B cell (primary cell): ENCODE data around the gene EML6. TPM values are rescaled to one million over a fixed set of nuclear protein-coding genes. Genes with fewer than 3 reads are reported as not detected.

Experiments used
- ATAC-seq: fragments of 200-7000 bp; cut with Tn5 transposase; one replicate; pipeline ENCODE4 v1.10.0; 2021; ENCODE audit warnings: low read depth, mild to moderate bottlenecking, moderate number of reproducible peaks, moderate library complexity
- CTCF ChIA-PET: fragments of 350-600 bp; sonication (Branson Sonifier 250); formaldehyde crosslinking; loops from one replicate; lab custom pipeline; 2021; ENCODE audit warnings: antibody characterized with exemption, inconsistent platforms; lab: Charles Lee
- POLR2A ChIA-PET: fragments of 350-600 bp; sonication (Branson Sonifier 250); formaldehyde crosslinking; loops from one replicate; lab custom pipeline; 2021; ENCODE audit warnings: antibody characterized with exemption; lab: Charles Lee
- DNase-seq: peaks from one replicate; pipeline ENCODE4 v3.0.0; 2013
- H2AFZ ChIP-seq: 2 replicates; pipeline ENCODE4 v1.6.1; 2012; ENCODE audit warnings: mild to moderate bottlenecking, low read depth, low read length; ENCODE audit not compliant: insufficient read depth, poor library complexity, severe bottlenecking
- H3K27ac ChIP-seq, 2 donors: 1 replicate in 1 of 2; 2 replicates in 1 of 2; pipeline ENCODE4 v1.5.1; 2012 to 2013; ENCODE audit warnings: low read length in 2 of 2, mild to moderate bottlenecking in 2 of 2, moderate library complexity in 1 of 2
- H3K27me3 ChIP-seq, 4 experiments: fragments of 200-600 bp in 1 of 4; sonication (generic) in 1 of 4; replicated peaks in 1 of 4; 1 replicate in 2 of 4; 2 replicates in 2 of 4; pipeline versions ENCODE4 v1.6.1 to v1.7.0; 2013 to 2016; ENCODE audit warnings: low read length in 3 of 4, mild to moderate bottlenecking in 2 of 4, mixed read lengths in 1 of 4, moderate library complexity in 1 of 4; ENCODE audit not compliant: insufficient read depth in 4 of 4, control insufficient read depth in 3 of 4; ENCODE audit errors: control extremely low read depth in 1 of 4
- H3K36me3 ChIP-seq, 2 experiments: replicated peaks in 1 of 2; 1 replicate in 1 of 2; 2 replicates in 1 of 2; pipeline versions ENCODE4 v1.6.1 to v1.7.1; 2013; ENCODE audit warnings: low read length in 1 of 2; ENCODE audit not compliant: insufficient read depth in 2 of 2, control insufficient read depth in 1 of 2; ENCODE audit errors: control extremely low read depth in 1 of 2, extremely low read depth in 1 of 2
- H3K4me1 ChIP-seq, 2 donors: fragments of 200-600 bp in 1 of 2; sonication (generic) in 1 of 2; 1 replicate in 1 of 2; 2 replicates in 1 of 2; pipeline versions ENCODE4 v1.5.1 to v1.6.1; 2013 to 2017; ENCODE audit warnings: low read length in 2 of 2; ENCODE audit not compliant: control insufficient read depth in 2 of 2, insufficient read depth in 2 of 2
- H3K4me2 ChIP-seq: replicated peaks from 2 replicates; pipeline ENCODE3; 2012; ENCODE audit warnings: mild to moderate bottlenecking, low read depth, low read length; ENCODE audit not compliant: poor library complexity, severe bottlenecking
- H3K4me3 ChIP-seq, 5 experiments: fragments of 200-600 bp in 1 of 5; sonication (generic) in 1 of 5; 1 replicate in 3 of 5; 2 replicates in 2 of 5; pipeline versions ENCODE4 v1.5.1 to v1.7.0; 2011 to 2016; ENCODE audit warnings: low read length in 4 of 5, mild to moderate bottlenecking in 4 of 5, low read depth in 2 of 5, control low read depth in 1 of 5, moderate library complexity in 1 of 5; ENCODE audit not compliant: insufficient read depth in 1 of 5; ENCODE audit errors: control extremely low read depth in 1 of 5, extremely low read depth in 1 of 5
- H3K79me2 ChIP-seq: fragments of 200-600 bp; sonication (generic); one replicate; pipeline ENCODE4 v1.6.0; 2016; ENCODE audit warnings: low read length; ENCODE audit not compliant: control insufficient read depth, insufficient read depth
- H3K9ac ChIP-seq: fragments of 200-600 bp; sonication (generic); 2 replicates; pipeline ENCODE4 v1.6.1; 2017; ENCODE audit warnings: mild to moderate bottlenecking, low read length, moderate library complexity
- H3K9me3 ChIP-seq, 3 donors: one replicate each; pipeline versions ENCODE4 v1.6.1 to v1.7.1; 2013; ENCODE audit warnings: low read length in 2 of 3; ENCODE audit not compliant: control insufficient read depth in 2 of 3, insufficient read depth in 1 of 3; ENCODE audit errors: control extremely low read depth in 1 of 3
- H4K20me1 ChIP-seq: 2 replicates; pipeline ENCODE4 v1.6.0; 2012; ENCODE audit warnings: mild to moderate bottlenecking, low read length; ENCODE audit not compliant: insufficient read depth, control insufficient read depth, poor library complexity, severe bottlenecking
- H3K27ac Mint-ChIP-seq: one replicate; pipeline ENCODE4 v1.8.0; 2021; ENCODE audit warnings: mixed read lengths
- H3K27me3 Mint-ChIP-seq: one replicate; pipeline ENCODE4 v1.8.0; 2021; ENCODE audit warnings: mixed read lengths
- H3K4me1 Mint-ChIP-seq: one replicate; pipeline ENCODE4 v1.8.0; 2021; ENCODE audit warnings: mixed read lengths
- H3K4me3 Mint-ChIP-seq: one replicate; pipeline ENCODE4 v1.8.0; 2021; ENCODE audit warnings: mixed read lengths
- H3K9me3 Mint-ChIP-seq: one replicate; pipeline ENCODE4 v1.8.0; 2022; ENCODE audit warnings: mixed read lengths; ENCODE audit not compliant: insufficient read depth
- EZH2 ChIP-seq: IDR thresholded peaks from 2 replicates; pipeline ENCODE4 v1.6.1; 2012; ENCODE audit warnings: borderline replicate concordance, low read depth, mild to moderate bottlenecking, moderate library complexity, low read length; ENCODE audit not compliant: insufficient read depth, poor library complexity, severe bottlenecking
- WGBS: methylation state at CpG from one replicate; pipeline ENCODE4 v1.1.5; 2013; ENCODE audit warnings: missing lambda C conversion rate; ENCODE audit not compliant: insufficient coverage; 5-methylcytosine and 5-hydroxymethylcytosine counted together
- intact Hi-C: fragments of 100-400 bp; cut with micrococcal nuclease; formaldehyde crosslinking; loops from one replicate; pipeline ENCODE4 v1.10.0; 2022
- polyA plus RNA-seq: library from polyadenylated mRNA; depleted of rRNA; stranded (reverse); fragments of >200 nt; gene quantifications from 2 replicates; pipeline ENCODE4 v1.2.3, GENCODE V29; 2012
- total RNA-seq, 2 donors: library from RNA; stranded (reverse); fragments of 120-200 nt in 1 of 2; gene quantifications; 1 replicate in 1 of 2; 2 replicates in 1 of 2; pipeline versions ENCODE4 v1.2.3 to v1.2.4, GENCODE V29; 2013 to 2022
- TF ChIP-seq, protein P1 (sequence below): fragments of 200-600 bp; IDR thresholded peaks from one replicate; pipeline ENCODE4 v1.8.0; 2022; ENCODE audit warnings: antibody characterized with exemption, mild to moderate bottlenecking

Gene EML6
- total and polyA plus RNA-seq, 2 donors (not counting 1 experiment from before 2014, with no cell fraction given), result 42.5 to 53.7 TPM

DNA sequence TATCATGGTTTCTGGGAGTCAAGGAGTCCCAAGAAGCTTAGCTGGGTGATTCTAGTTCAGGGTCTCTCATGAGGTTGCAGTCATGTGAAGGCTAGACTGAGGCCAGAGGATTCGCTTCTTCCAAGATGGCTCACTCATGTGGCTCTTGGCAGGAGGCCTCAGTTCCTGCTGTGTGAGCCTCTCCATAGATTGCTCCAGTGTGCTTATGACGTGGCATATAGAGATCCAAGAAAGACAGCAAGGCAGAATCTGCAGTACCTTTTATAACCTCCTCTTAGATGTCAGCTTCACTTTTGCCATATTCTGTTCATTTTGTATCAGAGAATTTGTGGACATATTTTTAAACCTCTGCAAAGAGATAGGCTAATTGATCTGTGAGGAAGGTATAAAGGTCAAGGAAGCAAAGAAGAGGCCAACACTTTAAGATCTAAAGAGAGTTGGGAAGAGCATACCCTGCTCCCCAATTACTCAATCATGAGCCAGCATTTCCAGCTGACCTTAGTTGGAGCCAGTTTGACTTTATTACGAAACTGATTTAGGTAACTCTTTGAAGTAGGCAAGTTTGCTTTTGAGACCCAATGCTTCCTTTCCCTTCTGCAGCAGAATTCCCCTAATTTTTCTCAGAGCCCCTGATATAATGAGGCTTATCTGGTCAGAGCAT, 134.7 kb downstream of the EML6 start:
- Histone ChIP-seq H3K4me2 (no peak overlapping the region), H3K36me3 (peaks cover 0 to 4% of the 10 kb centered on the region in 2 experiments), H3K27ac (no peak overlapping the region), H3K79me2 (no peaks in the 10 kb centered on the region), H3K9me3 (no peaks in the 10 kb centered on the region), H2AFZ (no peak overlapping the region), H3K9ac (no peak overlapping the region), H3K4me3 (no peak overlapping the region), H3K27me3 (no peaks in the 10 kb centered on the region), H3K4me1 (no peaks in the 10 kb centered on the region), H4K20me1 (no peaks in the 10 kb centered on the region)
- no peak for DNase-seq
- intact Hi-C loops, result no loop called here
- Mint-ChIP-seq H3K4me1 (no peaks in the 10 kb centered on the region), H3K9me3 (no peaks in the 10 kb centered on the region), H3K27ac (no peak overlapping the region), H3K27me3 (no peaks in the 10 kb centered on the region), H3K4me3 (no peak overlapping the region)
- WGBS, result 43% methylated on average over 1 of the region's 3 CpGs
- TF ChIP-seq, protein P1, sequence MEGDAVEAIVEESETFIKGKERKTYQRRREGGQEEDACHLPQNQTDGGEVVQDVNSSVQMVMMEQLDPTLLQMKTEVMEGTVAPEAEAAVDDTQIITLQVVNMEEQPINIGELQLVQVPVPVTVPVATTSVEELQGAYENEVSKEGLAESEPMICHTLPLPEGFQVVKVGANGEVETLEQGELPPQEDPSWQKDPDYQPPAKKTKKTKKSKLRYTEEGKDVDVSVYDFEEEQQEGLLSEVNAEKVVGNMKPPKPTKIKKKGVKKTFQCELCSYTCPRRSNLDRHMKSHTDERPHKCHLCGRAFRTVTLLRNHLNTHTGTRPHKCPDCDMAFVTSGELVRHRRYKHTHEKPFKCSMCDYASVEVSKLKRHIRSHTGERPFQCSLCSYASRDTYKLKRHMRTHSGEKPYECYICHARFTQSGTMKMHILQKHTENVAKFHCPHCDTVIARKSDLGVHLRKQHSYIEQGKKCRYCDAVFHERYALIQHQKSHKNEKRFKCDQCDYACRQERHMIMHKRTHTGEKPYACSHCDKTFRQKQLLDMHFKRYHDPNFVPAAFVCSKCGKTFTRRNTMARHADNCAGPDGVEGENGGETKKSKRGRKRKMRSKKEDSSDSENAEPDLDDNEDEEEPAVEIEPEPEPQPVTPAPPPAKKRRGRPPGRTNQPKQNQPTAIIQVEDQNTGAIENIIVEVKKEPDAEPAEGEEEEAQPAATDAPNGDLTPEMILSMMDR, result no peak
- no peak for TF ChIP-seq EZH2
- POLR2A ChIA-PET, result no interaction called here
- ATAC-seq, result no peak
- CTCF ChIA-PET, result no interaction called here

DNA sequence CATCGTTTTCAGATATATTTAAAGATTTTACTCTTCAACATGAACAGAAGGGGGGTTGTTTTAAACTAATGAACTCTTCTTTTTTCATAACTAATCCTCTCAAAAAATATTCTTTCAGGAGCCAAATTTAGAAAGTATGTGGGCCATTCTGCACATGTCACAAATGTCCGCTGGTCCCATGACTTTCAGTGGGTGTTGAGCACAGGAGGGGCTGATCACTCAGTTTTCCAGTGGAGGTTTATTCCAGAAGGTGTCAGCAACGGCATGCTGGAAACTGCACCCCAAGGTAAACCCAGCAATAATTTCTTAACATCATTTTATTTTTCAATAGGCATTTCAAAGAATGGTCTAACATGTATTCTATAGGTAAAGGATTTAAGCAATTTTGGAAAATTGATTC, 136.0 kb downstream of the EML6 start:
- no peak for TF ChIP-seq EZH2
- TF ChIP-seq, protein P1, result no peak
- H3K27me3 ChIP-seq, result no peaks in the 10 kb centered on the region
- H3K27ac ChIP-seq, result no peak overlapping the region
- Mint-ChIP-seq H3K9me3 (no peaks in the 10 kb centered on the region), H3K4me1 (no peaks in the 10 kb centered on the region), H3K27me3 (no peaks in the 10 kb centered on the region), H3K4me3 (no peak overlapping the region), H3K27ac (no peak overlapping the region)
- 88% methylated on average over 1 of the region's 3 CpGs for WGBS
- H3K4me1 ChIP-seq, result no peaks in the 10 kb centered on the region
- no peaks in the 10 kb centered on the region for H4K20me1 ChIP-seq
- H3K4me3 ChIP-seq, result no peak overlapping the region
- DNase-seq (no peak), ATAC-seq (no peak)
- CTCF ChIA-PET, result no interaction called here
- H3K36me3 ChIP-seq, result peaks cover 0 to 4% of the 10 kb centered on the region in 2 experiments
- H3K79me2 ChIP-seq, result no peaks in the 10 kb centered on the region
- no peaks in the 10 kb centered on the region for H3K9me3 ChIP-seq
- no peak overlapping the region for H3K9ac ChIP-seq
- POLR2A ChIA-PET, result no interaction called here
- no peak overlapping the region for H3K4me2 ChIP-seq
- intact Hi-C loops, result no loop called here
- no peak overlapping the region for H2AFZ ChIP-seq
